22Rv1 (cell line): ENCODE measurements around the gene MACROH2A1.

Experiments used
- H3K27ac ChIP-seq: fragments of 450-650 bp; 2 replicates; pipeline ENCODE4 v1.5.1; 2017
- ZFX ChIP-seq: fragments of 450-650 bp; IDR thresholded peaks from 2 replicates; pipeline ENCODE4 v1.6.1; 2017; ENCODE audit warnings: antibody characterized with exemption, borderline replicate concordance
- TF ChIP-seq, protein P1 (sequence below): fragments of 450-650 bp; IDR thresholded peaks from 2 replicates; pipeline ENCODE4 v1.5.1; 2017; ENCODE audit warnings: mild to moderate bottlenecking

MACROH2A1 gene

GRCh38 chr5:135341016-135341666 is 57.9 kb downstream of the MACROH2A1 start:
- no peak overlapping the region for H3K27ac ChIP-seq
- TF ChIP-seq ZFX, result no peak
- TF ChIP-seq, protein P1, sequence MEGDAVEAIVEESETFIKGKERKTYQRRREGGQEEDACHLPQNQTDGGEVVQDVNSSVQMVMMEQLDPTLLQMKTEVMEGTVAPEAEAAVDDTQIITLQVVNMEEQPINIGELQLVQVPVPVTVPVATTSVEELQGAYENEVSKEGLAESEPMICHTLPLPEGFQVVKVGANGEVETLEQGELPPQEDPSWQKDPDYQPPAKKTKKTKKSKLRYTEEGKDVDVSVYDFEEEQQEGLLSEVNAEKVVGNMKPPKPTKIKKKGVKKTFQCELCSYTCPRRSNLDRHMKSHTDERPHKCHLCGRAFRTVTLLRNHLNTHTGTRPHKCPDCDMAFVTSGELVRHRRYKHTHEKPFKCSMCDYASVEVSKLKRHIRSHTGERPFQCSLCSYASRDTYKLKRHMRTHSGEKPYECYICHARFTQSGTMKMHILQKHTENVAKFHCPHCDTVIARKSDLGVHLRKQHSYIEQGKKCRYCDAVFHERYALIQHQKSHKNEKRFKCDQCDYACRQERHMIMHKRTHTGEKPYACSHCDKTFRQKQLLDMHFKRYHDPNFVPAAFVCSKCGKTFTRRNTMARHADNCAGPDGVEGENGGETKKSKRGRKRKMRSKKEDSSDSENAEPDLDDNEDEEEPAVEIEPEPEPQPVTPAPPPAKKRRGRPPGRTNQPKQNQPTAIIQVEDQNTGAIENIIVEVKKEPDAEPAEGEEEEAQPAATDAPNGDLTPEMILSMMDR, result no peak

- H3K27ac ChIP-seq, result no peak overlapping the region
These were observed 58.5 kb downstream of the MACROH2A1 start for GRCh38 chr5:135340568-135340967.

DNA sequence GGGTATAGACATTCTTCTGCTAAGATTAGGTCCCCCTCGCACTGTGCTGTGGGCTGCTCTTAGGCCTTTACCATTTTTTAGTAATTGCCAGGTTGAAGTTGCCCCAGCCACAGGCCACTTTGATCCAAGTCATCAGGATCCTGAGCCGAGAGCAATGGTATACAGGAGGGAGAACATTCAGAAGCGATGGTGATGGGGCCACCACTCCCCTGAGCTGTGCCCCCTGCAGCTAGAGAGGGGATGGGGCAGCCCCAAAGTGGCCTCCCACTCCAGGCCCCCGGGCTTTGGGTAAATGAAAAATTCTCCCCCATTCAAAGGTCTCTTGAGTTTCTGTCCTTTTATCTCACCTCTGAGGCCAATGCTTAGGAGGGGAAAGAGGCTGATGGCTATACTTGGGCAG is 59.4 kb downstream of the MACROH2A1 start:
- no peak for TF ChIP-seq ZFX
- TF ChIP-seq, protein P1, result no peak
- no peak overlapping the region for H3K27ac ChIP-seq

More at GRCh38 chr5:135340568-135340967, 58.5 kb downstream of the MACROH2A1 start:
- TF ChIP-seq, protein P1, result no peak
- TF ChIP-seq ZFX, result no peak

- TF ChIP-seq, protein P1, result no peak
- no peak for TF ChIP-seq ZFX
- H3K27ac ChIP-seq, result no peak overlapping the region
These were observed 59.8 kb downstream of the MACROH2A1 start for GRCh38 chr5:135339189-135339588.

- no peak for TF ChIP-seq ZFX
- TF ChIP-seq, protein P1, result no peak
- no peak overlapping the region for H3K27ac ChIP-seq
These were observed 62.0 kb downstream of the MACROH2A1 start for GRCh38 chr5:135337064-135337463.

DNA sequence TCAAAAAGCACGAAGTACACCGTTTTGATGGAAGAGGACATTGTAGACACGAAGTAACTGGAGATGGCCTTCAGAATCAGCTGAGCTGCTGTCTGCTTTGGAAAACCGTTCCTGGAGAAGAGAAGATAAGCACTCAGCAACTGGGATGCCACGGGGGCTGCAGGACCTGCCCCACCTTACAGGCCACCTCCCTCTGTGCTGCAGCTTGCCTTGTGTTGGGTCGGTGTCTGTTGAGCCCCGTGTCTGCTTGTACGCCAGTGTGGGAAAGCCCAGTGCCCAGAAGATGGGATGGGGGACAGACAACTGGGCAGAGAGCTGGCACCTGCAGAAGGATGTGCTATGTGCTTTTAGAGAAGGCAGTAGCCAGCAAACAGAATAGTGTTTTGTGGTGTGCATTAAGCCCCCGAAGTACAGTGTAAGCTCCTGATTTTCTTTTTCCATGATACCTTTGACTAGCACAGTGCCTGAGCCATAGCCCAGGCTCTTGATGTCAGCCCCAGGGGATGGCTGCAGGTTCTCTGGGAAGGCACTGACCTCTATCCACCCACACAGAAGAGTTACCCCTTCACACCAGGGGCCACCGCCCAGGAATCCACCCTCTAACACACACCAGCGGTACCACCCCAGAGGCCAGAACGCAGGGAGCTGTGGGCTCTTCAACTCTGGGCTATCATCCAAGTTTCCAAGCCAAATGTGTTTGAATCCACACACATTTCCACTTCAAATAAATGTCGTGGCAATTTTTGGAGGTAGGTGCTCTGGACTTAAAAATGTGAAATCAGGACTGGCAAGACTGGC is 63.8 kb downstream of the MACROH2A1 start:
- no peak overlapping the region for H3K27ac ChIP-seq
- TF ChIP-seq, protein P1, result no peak
- no peak for TF ChIP-seq ZFX

DNA sequence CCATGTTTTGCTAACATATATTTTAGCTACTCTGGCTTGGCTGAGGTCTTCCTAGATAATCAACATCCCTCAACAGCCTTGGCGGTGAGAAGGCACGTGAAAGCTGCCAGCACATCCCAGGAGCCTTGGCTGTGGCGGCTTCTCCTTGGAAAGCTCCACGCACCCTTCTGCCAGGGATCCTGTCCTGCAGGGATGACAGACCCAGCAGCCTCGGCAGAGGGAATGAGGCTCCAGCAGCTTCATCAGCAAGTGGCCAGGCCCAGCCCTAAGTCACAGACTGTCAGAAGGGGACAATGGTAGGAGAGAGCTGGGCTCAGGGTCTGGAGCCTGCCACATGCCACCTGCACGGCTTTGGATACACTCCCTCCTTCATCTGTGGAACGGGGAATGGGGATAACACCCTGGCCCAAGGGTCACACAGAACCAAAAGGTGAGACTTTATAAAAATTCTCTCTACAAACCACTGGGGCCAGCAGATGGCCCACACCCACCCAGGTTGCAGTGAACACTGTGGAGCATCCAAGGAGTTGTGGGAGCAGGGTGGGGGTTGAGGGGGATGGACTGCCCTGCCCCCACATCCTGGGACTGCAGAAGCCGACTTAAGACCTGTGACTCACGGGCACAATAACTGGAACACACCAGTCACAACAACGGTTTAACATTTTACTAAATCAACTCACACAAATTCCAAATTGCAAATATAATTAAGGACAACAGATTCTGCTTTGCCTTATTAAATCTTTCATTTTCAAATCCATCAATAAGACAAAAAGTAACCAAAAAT is 65.1 kb downstream of the MACROH2A1 start:
- no peak overlapping the region for H3K27ac ChIP-seq
- TF ChIP-seq ZFX, result no peak
- TF ChIP-seq, protein P1, result no peak
